Airway epithelial cell (primary cell): ENCODE data around the gene SERHL2. TPM values are rescaled to one million over a fixed set of nuclear protein-coding genes. Genes with fewer than 3 reads are reported as not detected.

Source experiments
- total RNA-seq: library from RNA; depleted of rRNA; stranded (reverse); fragments of >200 nt; gene quantifications from 2 replicates; pipeline ENCODE4 v1.2.3, GENCODE V29; 2015

The SERHL2 gene, protein sequence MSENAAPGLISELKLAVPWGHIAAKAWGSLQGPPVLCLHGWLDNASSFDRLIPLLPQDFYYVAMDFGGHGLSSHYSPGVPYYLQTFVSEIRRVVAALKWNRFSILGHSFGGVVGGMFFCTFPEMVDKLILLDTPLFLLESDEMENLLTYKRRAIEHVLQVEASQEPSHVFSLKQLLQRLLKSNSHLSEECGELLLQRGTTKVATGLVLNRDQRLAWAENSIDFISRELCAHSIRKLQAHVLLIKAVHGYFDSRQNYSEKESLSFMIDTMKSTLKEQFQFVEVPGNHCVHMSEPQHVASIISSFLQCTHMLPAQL
- total RNA-seq = 3.0 and 5.8 TPM in 2 replicates

DNA sequence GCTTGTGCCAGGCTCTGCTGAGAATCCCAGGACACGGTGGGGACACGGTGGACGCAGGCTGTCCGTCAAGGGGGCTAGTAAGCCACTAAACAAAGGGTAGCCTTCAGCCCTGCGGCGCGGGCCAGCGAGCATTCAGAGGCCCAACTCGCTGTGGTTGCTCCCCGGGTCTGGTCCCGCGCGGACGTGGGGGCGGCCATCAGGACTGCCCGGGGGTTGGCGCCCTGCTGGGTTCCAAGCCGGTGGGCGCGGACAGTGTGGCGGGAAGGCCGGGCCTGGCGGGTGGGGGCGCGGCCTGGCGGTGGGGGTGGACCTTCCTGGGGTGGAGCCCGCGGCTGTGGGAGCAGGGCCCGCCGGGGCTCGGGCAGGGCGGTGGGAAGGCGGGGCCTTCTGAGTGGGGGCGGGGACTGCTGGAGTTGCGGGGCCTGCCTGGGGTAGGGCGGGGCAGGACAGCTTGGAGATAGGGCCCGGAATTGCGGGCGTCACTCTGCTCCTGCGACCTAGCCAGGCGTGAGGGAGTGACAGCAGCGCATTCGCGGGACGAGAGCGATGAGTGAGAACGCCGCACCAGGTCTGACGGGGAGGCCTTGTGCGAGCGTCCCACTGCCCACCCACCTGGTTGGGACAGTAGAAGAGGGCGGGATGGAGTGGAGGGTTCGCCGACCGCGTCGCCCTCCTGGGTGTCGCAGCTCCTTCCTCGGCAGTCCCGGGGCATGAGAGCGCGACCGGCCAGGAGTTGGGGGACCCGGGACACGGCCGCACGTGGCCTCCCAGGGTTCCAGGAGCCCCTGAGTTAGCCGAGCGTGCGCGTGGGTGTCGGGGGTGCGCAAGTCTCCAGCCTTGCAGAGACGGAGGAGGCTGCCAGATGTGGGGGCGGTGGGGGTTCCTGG lies at the start of gene SERHL2:
Gene SERHL2, plus strand, starts transcription at position 482 of the 887 bp plus-strand sequence. Its CDS starts 65 bp downstream, at position 547.

DNA sequence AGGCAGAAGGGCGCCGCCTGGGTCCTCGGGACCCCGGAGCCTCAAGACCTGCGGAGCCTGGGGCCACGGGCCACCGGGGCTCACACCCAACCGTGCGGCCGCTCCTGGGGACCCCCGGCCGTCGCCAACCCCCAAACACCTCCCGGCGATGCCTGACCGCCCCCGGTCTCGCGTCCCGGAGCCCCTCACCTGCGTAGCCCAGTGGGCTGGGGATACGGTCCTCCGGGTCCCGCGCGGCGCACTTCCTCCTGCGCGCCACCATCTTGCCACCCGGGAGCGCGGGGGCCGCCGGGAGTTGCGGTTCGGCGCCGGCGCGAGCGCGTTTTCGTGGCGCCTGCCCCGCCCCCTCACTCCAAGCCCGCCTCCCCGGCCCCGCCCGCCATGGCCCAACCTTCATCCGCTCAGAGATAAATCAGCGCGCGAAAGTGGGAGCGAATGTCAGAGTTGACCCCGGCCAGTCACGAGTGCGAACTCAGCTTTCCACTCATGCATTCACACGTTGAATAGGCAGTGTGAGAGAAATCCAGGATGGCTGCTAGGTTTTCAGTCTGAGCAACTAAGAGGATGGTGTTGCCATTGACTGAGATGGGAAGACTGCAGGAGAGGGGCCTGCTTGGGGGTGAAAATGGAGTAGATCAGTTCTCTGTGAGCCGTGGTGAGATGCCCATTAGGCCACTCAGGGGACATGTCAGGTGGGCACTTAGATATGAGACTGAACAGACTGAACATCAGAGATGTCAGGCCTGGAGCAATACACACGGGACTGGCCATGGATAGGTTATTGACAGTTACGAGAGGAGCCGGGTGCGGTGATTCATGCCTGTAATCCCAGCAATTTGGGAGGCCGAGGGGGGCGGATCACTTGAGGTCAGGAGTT lies 34.0 kb upstream of the SERHL2 start, which contains the start of gene RRP7A:
Gene RRP7A, minus strand, starts transcription at position 272 of the 877 bp plus-strand sequence. Its CDS starts 10 bp downstream, at position 262.

DNA sequence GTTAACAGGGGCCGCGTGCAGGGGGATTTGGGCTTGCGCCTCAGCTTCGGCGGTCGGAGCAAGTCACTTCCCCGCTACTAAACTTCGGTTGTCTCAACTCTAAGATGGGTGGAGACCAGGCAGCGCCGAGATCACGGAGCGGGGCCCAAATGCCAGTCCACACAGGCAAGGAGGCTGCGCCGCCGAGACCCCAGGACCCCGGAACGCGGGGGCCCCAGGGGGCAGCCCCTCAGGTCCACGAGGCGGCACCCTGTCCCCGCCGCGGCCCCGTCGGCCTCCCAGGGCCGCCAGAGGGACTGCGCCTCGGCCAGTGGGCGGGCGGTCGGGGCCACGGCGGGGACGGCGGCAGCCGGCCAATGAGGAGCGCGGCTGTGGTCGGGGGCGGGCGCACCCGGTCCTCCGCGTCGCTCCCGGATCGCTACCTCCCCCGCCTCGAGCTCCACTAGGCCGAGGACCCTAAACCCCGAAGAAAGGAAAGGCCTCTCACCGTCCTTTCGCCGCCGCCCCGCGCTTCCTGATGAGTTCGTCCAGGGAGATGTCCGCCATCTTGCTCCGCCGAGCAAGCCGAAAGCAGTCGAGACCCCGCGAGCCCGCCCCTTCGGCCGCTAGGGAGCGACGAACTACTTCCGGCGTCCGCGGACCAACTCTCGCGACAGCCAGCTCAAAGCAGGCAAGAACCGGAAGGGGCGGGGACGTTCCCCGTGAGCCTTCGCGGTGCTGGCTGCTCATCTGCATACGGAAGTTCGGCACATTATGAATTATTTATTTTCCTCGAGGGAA lies 60.7 kb downstream of the SERHL2 start, which contains the start of gene POLDIP3:
Gene POLDIP3, minus strand, starts transcription at position 572 of the 780 bp plus-strand sequence. Its CDS starts 26 bp downstream, at position 546.

Other genes starting within 250 kb of the SERHL2 start
- gene NFAM1, start 121.6 kb upstream of the SERHL2 start, total RNA-seq = 0.07 TPM in 1 of 2 replicates, not detected in the other
- gene RRP7A, start 34.2 kb upstream of the SERHL2 start, total RNA-seq = 36.4 and 38.7 TPM in 2 replicates
- gene POLDIP3, start 60.9 kb downstream of the SERHL2 start, total RNA-seq = 21.6 and 29.6 TPM in 2 replicates
- not detected in 2 replicates for gene ATP5MGL, start 86.6 kb downstream of the SERHL2 start, total RNA-seq
- 60.1 and 95.2 TPM in 2 replicates for gene CYB5R3, start 95.4 kb downstream of the SERHL2 start, total RNA-seq
- 17.9 and 27.7 TPM in 2 replicates for gene A4GALT, start 166.9 kb downstream of the SERHL2 start, total RNA-seq